Measurements from ENCODE around the gene ONECUT3. TPM values are rescaled to one million over a fixed set of nuclear protein-coding genes. Genes with fewer than 3 reads are reported as not detected.

The ONECUT3 gene
- total RNA-seq, 2 experiments from 2014 or later, result not detected

- no peaks in the 10 kb centered on the region for H3K9me3 ChIP-seq (ENCODE audit: low read length)
- H4K20me1 ChIP-seq (ENCODE audit: insufficient read depth, low read length), result no peaks in the 10 kb centered on the region
- no peak for TF ChIP-seq CTCF (conservative IDR thresholded peaks at IDR 0.05; ENCODE audit: low read length)
- no peak for TF ChIP-seq EZH2phosphoT487 (IDR thresholded peaks at IDR 0.05; ENCODE audit: borderline replicate concordance, low read depth, low read length)
- H3K36me3 ChIP-seq (ENCODE audit: insufficient read depth, low read length), result peaks cover 88% of the 10 kb centered on the region
- BruUV-seq (replicated peaks), result no TSS peak
- H3K4me2 ChIP-seq (ENCODE audit: low read length), result no peak overlapping the region
- no peak overlapping the region for H2AFZ ChIP-seq (ENCODE audit: low read length)
- H3K9me2 ChIP-seq (ENCODE audit: insufficient read depth, low read length), result no peaks in the 10 kb centered on the region
- H3K27ac ChIP-seq (ENCODE audit: low read depth, low read length, poor library complexity, severe bottlenecking), result no peak overlapping the region
- H3K4me3 ChIP-seq (ENCODE audit: low read depth, low read length, poor library complexity, severe bottlenecking), result no peak overlapping the region
- H3K4me1 ChIP-seq (ENCODE audit: insufficient read depth, low read length, poor library complexity, severe bottlenecking), result no peaks in the 10 kb centered on the region
- CTCF ChIA-PET (ENCODE audit: unreplicated experiment), result no interaction called here
- intact Hi-C loops (cut with micrococcal nuclease; ENCODE audit: unreplicated experiment), result no loop called here
- DNase-seq (ENCODE audit: low spot score), result no peak
- POLR2A ChIA-PET, result no interaction called here
- H3K79me2 ChIP-seq (ENCODE audit: insufficient read depth, low read depth, low read length), result no peaks in the 10 kb centered on the region
Measured at GRCh38 chr19:1819341-1820255, 66.3 kb downstream of the ONECUT3 start.

GRCh38 chr19:1822210-1822609 is 68.9 kb downstream of the ONECUT3 start:
- DNase-seq (ENCODE audit: low spot score), result no peak
- Histone ChIP-seq H3K4me1 (ENCODE audit: insufficient read depth, low read length, poor library complexity, severe bottlenecking) (no peaks in the 10 kb centered on the region), H3K4me2 (ENCODE audit: low read length) (no peak overlapping the region), H3K9me2 (ENCODE audit: insufficient read depth, low read length) (no peaks in the 10 kb centered on the region), H3K4me3 (ENCODE audit: low read depth, low read length, poor library complexity, severe bottlenecking) (no peak overlapping the region), H3K36me3 (ENCODE audit: insufficient read depth, low read length) (peaks cover 89% of the 10 kb centered on the region), H3K27ac (ENCODE audit: low read depth, low read length, poor library complexity, severe bottlenecking) (no peak overlapping the region), H3K79me2 (ENCODE audit: insufficient read depth, low read depth, low read length) (no peaks in the 10 kb centered on the region), H2AFZ (ENCODE audit: low read length) (no peak overlapping the region), H3K9me3 (ENCODE audit: low read length) (no peaks in the 10 kb centered on the region), H4K20me1 (ENCODE audit: insufficient read depth, low read length) (no peaks in the 10 kb centered on the region)
- POLR2A ChIA-PET, result no interaction called here
- intact Hi-C loops (cut with micrococcal nuclease; ENCODE audit: unreplicated experiment), result no loop called here
- TF ChIP-seq EZH2phosphoT487 (IDR thresholded peaks at IDR 0.05; ENCODE audit: borderline replicate concordance, low read depth, low read length) (no peak), CTCF (conservative IDR thresholded peaks at IDR 0.05; ENCODE audit: low read length) (no peak)
- CTCF ChIA-PET (ENCODE audit: unreplicated experiment), result no interaction called here
- BruUV-seq (replicated peaks), result no TSS peak

GRCh38 chr19:1823020-1823419 is 69.7 kb downstream of the ONECUT3 start:
- H3K4me2 ChIP-seq (ENCODE audit: low read length), result no peak overlapping the region
- intact Hi-C loops (cut with micrococcal nuclease; ENCODE audit: unreplicated experiment), result no loop called here
- CTCF ChIA-PET (ENCODE audit: unreplicated experiment), result no interaction called here
- BruUV-seq (replicated peaks), result no TSS peak
- no peak overlapping the region for H3K4me3 ChIP-seq (ENCODE audit: low read depth, low read length, poor library complexity, severe bottlenecking)
- no peak for DNase-seq (ENCODE audit: low spot score)
- TF ChIP-seq CTCF (conservative IDR thresholded peaks at IDR 0.05; ENCODE audit: low read length) (no peak), EZH2phosphoT487 (IDR thresholded peaks at IDR 0.05; ENCODE audit: borderline replicate concordance, low read depth, low read length) (no peak)
- no peaks in the 10 kb centered on the region for H3K79me2 ChIP-seq (ENCODE audit: insufficient read depth, low read depth, low read length)
- H3K36me3 ChIP-seq (ENCODE audit: insufficient read depth, low read length), result peaks cover 89% of the 10 kb centered on the region
- H3K9me3 ChIP-seq (ENCODE audit: low read length), result no peaks in the 10 kb centered on the region
- H3K4me1 ChIP-seq (ENCODE audit: insufficient read depth, low read length, poor library complexity, severe bottlenecking), result no peaks in the 10 kb centered on the region
- H4K20me1 ChIP-seq (ENCODE audit: insufficient read depth, low read length), result no peaks in the 10 kb centered on the region
- H3K27ac ChIP-seq (ENCODE audit: low read depth, low read length, poor library complexity, severe bottlenecking), result no peak overlapping the region
- POLR2A ChIA-PET, result no interaction called here
- no peak overlapping the region for H2AFZ ChIP-seq (ENCODE audit: low read length)
- no peaks in the 10 kb centered on the region for H3K9me2 ChIP-seq (ENCODE audit: insufficient read depth, low read length)

All from OCI-LY7 (cell line).